ENCODE results near the gene DEXI. TPM values are rescaled to one million over a fixed set of nuclear protein-coding genes. Genes with fewer than 3 reads are reported as not detected.

DEXI gene
- total and polyA plus RNA-seq, 10 donors = 14.9 to 81.5 (median 33.5) TPM

GRCh38 chr16:10982465-10983150 lies 40.3 kb upstream of the DEXI start:
- H3K27ac ChIP-seq = peak overlapping the region in 5 of 8 donors; percentile 9 to 45 (median 33)
- H3K27me3 ChIP-seq (replicated peaks in 1 of 7) = no peaks in the 10 kb centered on the region
- no peaks in the 10 kb centered on the region for H3K9me3 ChIP-seq
- whole genome bisulfite sequencing, 5 donors = 53 to 81% (median 70%) methylated on average over 15 of the region's 15 CpGs
- H3K36me3 ChIP-seq = peaks cover 0 to 98% (median 29%) of the 10 kb centered on the region in 6 donors
- TF ChIP-seq CTCF (IDR thresholded peaks at IDR 0.05 in 8 of 11, conservative IDR thresholded peaks at IDR 0.05 in 3 of 11) (no peak), POLR2AphosphoS5 (IDR thresholded peaks at IDR 0.05) (peak in 1 of 3 donors; percentile 51)
- H3K4me3 ChIP-seq = no peak overlapping the region
- H3K4me1 ChIP-seq = peaks cover 6 to 35% (median 19%) of the 10 kb centered on the region in 6 donors
- DNase-seq = no peak
- intact Hi-C loops (cut with DNase I; ENCODE audit: low total_unique reads) = no loop called here

DNA sequence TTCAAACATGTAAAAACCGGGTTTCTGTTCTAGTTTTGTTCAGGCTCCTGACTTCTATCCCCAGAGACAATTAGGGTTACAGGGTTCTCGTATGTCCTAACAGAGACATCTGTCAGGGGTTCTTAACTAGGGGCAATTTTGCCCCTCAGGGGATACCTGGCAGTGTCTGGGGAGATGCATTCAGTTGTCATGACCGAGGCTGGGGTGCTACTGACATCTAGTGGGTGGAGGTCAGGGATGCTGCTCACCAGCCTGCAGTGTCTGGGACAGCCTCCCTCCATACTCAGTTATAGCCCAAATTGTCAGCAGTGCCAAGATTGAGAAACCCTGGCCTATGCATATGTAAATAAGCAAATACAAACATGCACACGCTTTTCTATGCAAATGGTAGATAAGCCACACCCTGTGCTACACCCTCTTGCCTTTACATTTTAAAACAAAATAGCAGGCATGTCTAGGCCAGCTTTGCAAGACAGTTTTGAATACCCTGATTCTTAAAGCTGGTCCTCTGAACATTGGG lies 39.5 kb upstream of the DEXI start:
- H3K27me3 ChIP-seq (replicated peaks in 1 of 7) = no peaks in the 10 kb centered on the region
- H3K4me1 ChIP-seq = peaks cover 6 to 27% (median 14%) of the 10 kb centered on the region in 6 donors
- peak overlapping the region in 3 of 8 donors; percentile 33 to 45 (median 34) for H3K27ac ChIP-seq
- H3K36me3 ChIP-seq = peaks cover 0 to 98% (median 36%) of the 10 kb centered on the region in 6 donors
- intact Hi-C loops (cut with DNase I; ENCODE audit: low total_unique reads) = no loop called here
- 77 to 81% (median 80%) methylated on average over 4 of the region's 4 CpGs for WGBS, 5 donors
- no peak for DNase-seq
- no peak overlapping the region for H3K4me3 ChIP-seq
- H3K9me3 ChIP-seq = no peaks in the 10 kb centered on the region
- TF ChIP-seq CTCF (IDR thresholded peaks at IDR 0.05 in 8 of 11, conservative IDR thresholded peaks at IDR 0.05 in 3 of 11) (peak in 8 of 11 experiments; percentile 17 to 54 (median 28)), POLR2A (IDR thresholded peaks at IDR 0.05) (no peak), POLR2AphosphoS5 (IDR thresholded peaks at IDR 0.05) (no peak)

GRCh38 chr16:10980813-10981212 lies 38.5 kb upstream of the DEXI start:
- Histone ChIP-seq H3K4me1 (peaks cover 6 to 27% (median 14%) of the 10 kb centered on the region in 6 donors), H3K27ac (no peak overlapping the region), H3K4me3 (no peak overlapping the region), H3K36me3 (peaks cover 0 to 100% (median 42%) of the 10 kb centered on the region in 6 donors), H3K27me3 (replicated peaks in 1 of 7) (no peaks in the 10 kb centered on the region), H3K9me3 (no peaks in the 10 kb centered on the region)
- no peak for TF ChIP-seq POLR2AphosphoS5 (IDR thresholded peaks at IDR 0.05)
- WGBS, 5 donors = 87 to 98% (median 93%) methylated on average over 3 of the region's 3 CpGs
- intact Hi-C loops (cut with DNase I; ENCODE audit: low total_unique reads) = no loop called here
- DNase-seq = no peak

GRCh38 chr16:10979717-10980601 lies 37.7 kb upstream of the DEXI start:
- DNase-seq = no peak
- 68 to 85% (median 77%) methylated on average over 19 of the region's 19 CpGs for WGBS, 5 donors
- peaks cover 6 to 27% (median 14%) of the 10 kb centered on the region in 6 donors for H3K4me1 ChIP-seq
- no peaks in the 10 kb centered on the region for H3K9me3 ChIP-seq
- H3K4me3 ChIP-seq = no peak overlapping the region
- TF ChIP-seq CTCF (IDR thresholded peaks at IDR 0.05 in 8 of 11, conservative IDR thresholded peaks at IDR 0.05 in 3 of 11) (no peak), POLR2AphosphoS5 (IDR thresholded peaks at IDR 0.05) (no peak), POLR2A (IDR thresholded peaks at IDR 0.05) (no peak)
- intact Hi-C loops (cut with DNase I; ENCODE audit: low total_unique reads) = no loop called here
- H3K27ac ChIP-seq = peak overlapping the region in 2 of 8 donors; percentile 16 to 41
- no peaks in the 10 kb centered on the region for H3K27me3 ChIP-seq (replicated peaks in 1 of 7)
- peaks cover 0 to 100% (median 51%) of the 10 kb centered on the region in 6 donors for H3K36me3 ChIP-seq

Data from spleen (tissue), 11 donors.